Measurements from ENCODE around the gene CELF3.

CELF3 gene

DNA sequence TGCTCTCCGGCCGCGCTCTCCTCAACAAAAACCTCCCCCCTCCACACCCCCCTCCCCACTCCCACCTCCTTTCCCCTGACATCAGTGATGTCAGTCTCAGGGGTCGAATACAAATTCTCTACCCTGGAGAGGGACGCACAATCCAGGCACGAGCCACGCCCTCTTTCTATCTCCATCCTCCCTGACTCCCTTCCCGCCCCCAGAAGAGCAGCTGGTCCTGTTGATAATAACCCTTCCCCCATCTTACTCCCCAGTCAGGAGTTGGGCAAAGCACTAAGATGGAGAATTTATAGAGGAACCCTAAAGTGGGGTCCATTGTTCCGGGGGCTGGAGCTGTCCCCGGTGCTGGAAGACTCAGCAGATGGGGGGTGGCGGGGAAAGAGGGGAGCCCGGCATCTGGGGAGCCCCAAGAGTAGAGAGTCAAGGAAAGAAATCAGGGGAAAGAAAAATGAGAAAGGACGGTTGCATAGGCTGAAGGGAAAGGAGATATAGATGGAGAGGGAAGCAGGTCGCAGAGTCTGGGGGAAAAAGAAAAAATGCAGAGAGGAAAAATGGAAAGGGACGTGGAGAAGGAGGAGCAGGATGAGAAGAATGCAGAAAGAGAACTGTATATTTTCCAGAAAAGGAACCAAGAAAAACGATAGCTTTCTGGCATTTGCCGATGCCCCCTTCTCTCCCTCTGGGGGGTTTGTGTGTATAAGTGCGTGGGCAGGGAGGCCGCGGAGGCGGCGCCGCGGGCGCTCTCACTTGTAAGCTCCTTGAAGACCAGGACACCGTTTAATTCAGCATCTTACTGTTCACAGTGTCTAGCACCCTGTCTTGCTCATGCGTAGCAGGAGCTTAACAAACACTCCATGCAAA is at the start of gene CELF3 (continued):
- TF ChIP-seq, protein P1, sequence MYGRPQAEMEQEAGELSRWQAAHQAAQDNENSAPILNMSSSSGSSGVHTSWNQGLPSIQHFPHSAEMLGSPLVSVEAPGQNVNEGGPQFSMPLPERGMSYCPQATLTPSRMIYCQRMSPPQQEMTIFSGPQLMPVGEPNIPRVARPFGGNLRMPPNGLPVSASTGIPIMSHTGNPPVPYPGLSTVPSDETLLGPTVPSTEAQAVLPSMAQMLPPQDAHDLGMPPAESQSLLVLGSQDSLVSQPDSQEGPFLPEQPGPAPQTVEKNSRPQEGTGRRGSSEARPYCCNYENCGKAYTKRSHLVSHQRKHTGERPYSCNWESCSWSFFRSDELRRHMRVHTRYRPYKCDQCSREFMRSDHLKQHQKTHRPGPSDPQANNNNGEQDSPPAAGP (tag by site-specific recombination; IDR thresholded peaks at IDR 0.05): peak; percentile 61

- no peaks in the 10 kb centered on the region for H3K4me1 ChIP-seq (ENCODE audit: control insufficient read depth, insufficient read depth, low read length)
- H3K27ac ChIP-seq (ENCODE audit: extremely low read depth, low read depth, low read length): peak overlapping the region; percentile 65
- H3K4me3 ChIP-seq (ENCODE audit: low read depth, low read length): peak overlapping the region; percentile 93
- peaks cover 17 to 32% of the 10 kb centered on the region in 2 experiments; a peak in 2 of 3 replicates for H3K36me3 ChIP-seq (ENCODE audit: control insufficient read depth in 2 of 2, insufficient read depth in 1 of 2, low read length in 2 of 2)
- H3K9me3 ChIP-seq (ENCODE audit: control insufficient read depth, insufficient read depth, low read depth, low read length): no peaks in the 10 kb centered on the region
- TF ChIP-seq, protein P2, sequence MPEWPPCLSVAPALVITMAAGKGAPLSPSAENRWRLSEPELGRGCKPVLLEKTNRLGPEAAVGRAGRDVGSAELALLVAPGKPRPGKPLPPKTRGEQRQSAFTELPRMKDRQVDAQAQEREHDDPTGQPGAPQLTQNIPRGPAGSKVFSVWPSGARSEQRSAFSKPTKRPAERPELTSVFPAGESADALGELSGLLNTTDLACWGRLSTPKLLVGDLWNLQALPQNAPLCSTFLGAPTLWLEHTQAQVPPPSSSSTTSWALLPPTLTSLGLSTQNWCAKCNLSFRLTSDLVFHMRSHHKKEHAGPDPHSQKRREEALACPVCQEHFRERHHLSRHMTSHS (tag by site-specific recombination; IDR thresholded peaks at IDR 0.05): no peak
- no peak for TF ChIP-seq ZNF626 (tag by site-specific recombination; IDR thresholded peaks at IDR 0.05)
- TF ChIP-seq ZNF23 (tag by site-specific recombination; IDR thresholded peaks at IDR 0.05; ENCODE audit: borderline replicate concordance): no peak
- TF ChIP-seq ZNF214 (tag by site-specific recombination; IDR thresholded peaks at IDR 0.05; ENCODE audit: borderline replicate concordance): no peak
- TF ChIP-seq ZNF10 (tag by site-specific recombination; IDR thresholded peaks at IDR 0.05): no peak
- TF ChIP-seq ZNF776 (tag by site-specific recombination; IDR thresholded peaks at IDR 0.05; ENCODE audit: borderline replicate concordance): no peak
- TF ChIP-seq, protein P1 (tag by site-specific recombination; IDR thresholded peaks at IDR 0.05): no peak
- no peak for TF ChIP-seq ZNF610 (tag by site-specific recombination; IDR thresholded peaks at IDR 0.05; ENCODE audit: borderline replicate concordance)
- TF ChIP-seq ZFP41 (tag by site-specific recombination; IDR thresholded peaks at IDR 0.05; ENCODE audit: borderline replicate concordance): no peak
- POLR2A ChIA-PET: interaction anchor here (1.0 to 1.9 kb wide), 6 partner anchors 16 to 253 kb away, joined by 3 to 11 read pairs (median 6); partner anchors contain the start of genes C2CD4D, CGN, TDRKH and TUFT1
- CTCF ChIA-PET: interaction anchor here (0.6 to 1.4 kb wide), 3 partner anchors 69 to 512 kb away, joined by 3 to 5 read pairs (median 4); no protein-coding TSS in a partner anchor
These were observed 47.4 kb upstream of the CELF3 start for GRCh38 chr1:151763990-151764389.

DNA sequence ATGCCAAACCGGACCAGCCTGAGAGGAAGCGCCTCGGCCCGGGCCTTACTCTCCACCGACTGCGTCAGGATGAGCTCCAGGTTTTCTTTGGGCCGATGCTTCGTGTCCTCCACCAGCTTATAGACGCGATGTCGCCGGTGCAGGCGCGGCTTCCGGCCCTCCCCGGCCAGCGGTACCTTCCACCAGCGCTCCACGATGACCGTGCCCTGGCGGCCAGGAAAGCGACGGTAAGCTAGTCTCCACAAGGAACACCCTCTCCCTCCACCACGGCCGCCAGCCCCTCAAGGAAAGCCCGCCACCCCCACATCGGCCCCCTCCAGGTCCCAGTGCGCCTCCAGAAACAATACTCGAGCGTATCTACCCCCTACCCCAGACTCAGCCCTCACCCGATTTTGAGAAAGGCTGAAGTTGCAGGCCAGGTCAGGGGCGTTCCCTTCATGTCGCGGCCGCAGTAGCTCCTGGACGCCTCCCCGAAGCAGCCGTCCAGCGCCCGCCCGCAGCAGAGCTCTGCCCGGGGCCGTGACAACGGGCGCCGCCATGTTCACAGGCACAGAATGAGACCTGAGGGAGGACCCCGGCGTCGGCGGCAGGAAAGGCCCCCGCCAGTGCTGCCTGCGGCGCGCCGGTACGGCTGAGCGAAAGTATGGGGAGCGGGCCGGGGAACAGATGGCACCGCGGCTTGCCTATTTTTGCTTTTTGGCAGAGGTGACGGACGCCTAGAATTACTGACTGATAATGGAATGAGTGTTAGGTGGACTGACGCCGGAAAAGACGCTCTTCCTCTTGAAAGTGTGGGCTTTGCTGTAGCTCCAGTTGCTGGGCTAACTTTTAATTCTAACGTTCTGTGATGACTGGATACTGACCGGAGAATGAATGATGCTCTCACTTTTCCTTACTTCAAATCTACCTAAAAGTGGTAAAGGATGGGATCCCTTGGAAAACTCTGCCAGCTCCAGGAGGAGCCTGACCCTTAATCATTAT is 46.6 kb upstream of the CELF3 start, which contains the start of gene MRPL9:
TSS of gene MRPL9 (minus strand) at position 556 of the 981 bp plus-strand sequence. CDS start at position 539, 17 bp downstream.
- Histone ChIP-seq H3K9me3 (ENCODE audit: control insufficient read depth, insufficient read depth, low read depth, low read length) (no peaks in the 10 kb centered on the region), H3K27ac (ENCODE audit: extremely low read depth, low read depth, low read length) (peak within 1 kb of the TSS; percentile 65), H3K4me1 (ENCODE audit: control insufficient read depth, insufficient read depth, low read length) (no peaks in the 10 kb centered on the region), H3K36me3 (ENCODE audit: control insufficient read depth in 2 of 2, insufficient read depth in 1 of 2, low read length in 2 of 2) (peaks cover 17 to 39% of the 10 kb centered on the region in 2 experiments; a peak in 2 of 3 replicates), H3K4me3 (ENCODE audit: low read depth, low read length) (peak within 1 kb of the TSS; percentile 93)
- POLR2A ChIA-PET: interaction anchor here (0.7 to 1.9 kb wide), 11 partner anchors 17 to 482 kb away, joined by 3 to 11 read pairs (median 3); partner anchors contain the start of genes C2CD4D, CGN, POGZ and TDRKH
- CTCF ChIA-PET: interaction anchor here (0.5 to 1.4 kb wide), 7 partner anchors 28 to 511 kb away, joined by 3 to 5 read pairs (median 3); no protein-coding TSS in a partner anchor
- TF ChIP-seq, protein P3, sequence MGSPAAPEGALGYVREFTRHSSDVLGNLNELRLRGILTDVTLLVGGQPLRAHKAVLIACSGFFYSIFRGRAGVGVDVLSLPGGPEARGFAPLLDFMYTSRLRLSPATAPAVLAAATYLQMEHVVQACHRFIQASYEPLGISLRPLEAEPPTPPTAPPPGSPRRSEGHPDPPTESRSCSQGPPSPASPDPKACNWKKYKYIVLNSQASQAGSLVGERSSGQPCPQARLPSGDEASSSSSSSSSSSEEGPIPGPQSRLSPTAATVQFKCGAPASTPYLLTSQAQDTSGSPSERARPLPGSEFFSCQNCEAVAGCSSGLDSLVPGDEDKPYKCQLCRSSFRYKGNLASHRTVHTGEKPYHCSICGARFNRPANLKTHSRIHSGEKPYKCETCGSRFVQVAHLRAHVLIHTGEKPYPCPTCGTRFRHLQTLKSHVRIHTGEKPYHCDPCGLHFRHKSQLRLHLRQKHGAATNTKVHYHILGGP (tag by site-specific recombination; IDR thresholded peaks at IDR 0.05): no peak
- TF ChIP-seq PRDM1 (tag by site-specific recombination; IDR thresholded peaks at IDR 0.05): peak; percentile 92
- TF ChIP-seq ZBTB17 (tag by site-specific recombination; IDR thresholded peaks at IDR 0.05): peak; percentile 79
- peak; percentile 46; the same call in 1 of the 2 replicates for TF ChIP-seq ZBTB20 (tag by site-specific recombination; IDR thresholded peaks at IDR 0.05)
- no peak for TF ChIP-seq SCRT2 (tag by site-specific recombination; IDR thresholded peaks at IDR 0.05)
- TF ChIP-seq ZNF555 (tag by site-specific recombination; conservative IDR thresholded peaks at IDR 0.05): no peak
- TF ChIP-seq, protein P4, sequence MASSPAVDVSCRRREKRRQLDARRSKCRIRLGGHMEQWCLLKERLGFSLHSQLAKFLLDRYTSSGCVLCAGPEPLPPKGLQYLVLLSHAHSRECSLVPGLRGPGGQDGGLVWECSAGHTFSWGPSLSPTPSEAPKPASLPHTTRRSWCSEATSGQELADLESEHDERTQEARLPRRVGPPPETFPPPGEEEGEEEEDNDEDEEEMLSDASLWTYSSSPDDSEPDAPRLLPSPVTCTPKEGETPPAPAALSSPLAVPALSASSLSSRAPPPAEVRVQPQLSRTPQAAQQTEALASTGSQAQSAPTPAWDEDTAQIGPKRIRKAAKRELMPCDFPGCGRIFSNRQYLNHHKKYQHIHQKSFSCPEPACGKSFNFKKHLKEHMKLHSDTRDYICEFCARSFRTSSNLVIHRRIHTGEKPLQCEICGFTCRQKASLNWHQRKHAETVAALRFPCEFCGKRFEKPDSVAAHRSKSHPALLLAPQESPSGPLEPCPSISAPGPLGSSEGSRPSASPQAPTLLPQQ (tag by site-specific recombination; IDR thresholded peaks at IDR 0.05): peak; percentile 68; the same call in 1 of the 2 replicates
- TF ChIP-seq, protein P5, sequence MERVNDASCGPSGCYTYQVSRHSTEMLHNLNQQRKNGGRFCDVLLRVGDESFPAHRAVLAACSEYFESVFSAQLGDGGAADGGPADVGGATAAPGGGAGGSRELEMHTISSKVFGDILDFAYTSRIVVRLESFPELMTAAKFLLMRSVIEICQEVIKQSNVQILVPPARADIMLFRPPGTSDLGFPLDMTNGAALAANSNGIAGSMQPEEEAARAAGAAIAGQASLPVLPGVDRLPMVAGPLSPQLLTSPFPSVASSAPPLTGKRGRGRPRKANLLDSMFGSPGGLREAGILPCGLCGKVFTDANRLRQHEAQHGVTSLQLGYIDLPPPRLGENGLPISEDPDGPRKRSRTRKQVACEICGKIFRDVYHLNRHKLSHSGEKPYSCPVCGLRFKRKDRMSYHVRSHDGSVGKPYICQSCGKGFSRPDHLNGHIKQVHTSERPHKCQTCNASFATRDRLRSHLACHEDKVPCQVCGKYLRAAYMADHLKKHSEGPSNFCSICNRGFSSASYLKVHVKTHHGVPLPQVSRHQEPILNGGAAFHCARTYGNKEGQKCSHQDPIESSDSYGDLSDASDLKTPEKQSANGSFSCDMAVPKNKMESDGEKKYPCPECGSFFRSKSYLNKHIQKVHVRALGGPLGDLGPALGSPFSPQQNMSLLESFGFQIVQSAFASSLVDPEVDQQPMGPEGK (tag by site-specific recombination; IDR thresholded peaks at IDR 0.05): peak; percentile 81
- peak; percentile 43 for TF ChIP-seq SP3 (tag by site-specific recombination; IDR thresholded peaks at IDR 0.05)
- TF ChIP-seq ZNF16 (tag by site-specific recombination; IDR thresholded peaks at IDR 0.05; ENCODE audit: low read depth): peak; percentile 19; the same call in 1 of the 2 replicates
- no peak for TF ChIP-seq ZNF544 (tag by site-specific recombination; IDR thresholded peaks at IDR 0.05)
